Measurements from ENCODE around the gene SNX27. TPM values are rescaled to one million over a fixed set of nuclear protein-coding genes. Genes with fewer than 3 reads are reported as not detected.
A peak's percentile ranks its signal among the peaks of the same experiment; 100 is the strongest.

SNX27 gene
- polyA plus RNA-seq, 1 donor (not counting 4 experiments of a cell fraction or from before 2014, with no cell fraction given), result 15.7 TPM

DNA sequence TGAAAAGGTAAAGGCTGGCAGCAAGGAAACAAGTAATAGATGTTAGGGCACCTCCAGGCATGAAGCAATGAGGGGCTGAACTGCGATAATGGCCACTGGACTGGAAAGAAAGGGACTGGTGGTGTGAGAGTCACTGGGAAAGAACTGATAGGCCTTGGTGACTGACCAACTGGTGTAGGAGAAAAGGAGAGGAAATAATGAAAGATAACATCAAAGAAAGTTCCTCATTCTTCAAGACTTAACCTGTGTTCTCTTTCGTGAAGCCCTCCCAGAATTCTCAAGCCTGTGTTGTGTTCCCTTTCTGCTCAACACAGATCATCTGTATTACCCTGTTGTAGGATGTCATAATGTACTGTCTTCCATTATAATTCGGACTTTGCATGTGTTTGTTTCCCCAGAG, 20.9 kb upstream of the SNX27 start:
- dilution Hi-C loops (cut with MboI; ENCODE audit: extremely low pct_ligation_motif_present, low sequenced_read_pairs), result no loop called here
- FAIRE-seq, result no peak
- no peaks in the 10 kb centered on the region for H3K79me2 ChIP-seq (ENCODE audit: control insufficient read depth, insufficient read depth, low read length)

DNA sequence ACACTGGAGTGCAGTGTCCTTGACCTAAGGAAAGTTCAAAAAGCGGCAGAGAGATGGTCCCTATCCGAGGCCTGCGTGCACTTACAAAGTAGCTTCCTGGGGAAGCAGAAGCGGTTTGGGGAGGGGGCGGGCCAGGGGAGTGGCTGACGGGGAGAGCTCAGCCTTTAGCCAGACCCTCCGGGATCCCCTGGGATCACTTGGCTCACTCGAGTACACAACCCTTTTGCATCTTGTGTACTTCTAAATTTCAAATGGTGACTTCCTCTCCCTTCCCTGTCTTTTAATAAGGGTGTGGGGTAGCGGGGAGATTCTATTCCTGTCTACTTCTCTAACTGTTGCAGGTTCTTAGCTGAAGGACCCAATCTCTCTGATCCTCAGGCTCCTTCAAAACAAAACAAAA, 18.1 kb upstream of the SNX27 start:
- H3K9me3 ChIP-seq (ENCODE audit: control insufficient read depth, low read depth, low read length), result no peaks in the 10 kb centered on the region
- DNase-seq (ENCODE audit: low read depth, low spot score) (no peak), FAIRE-seq (no peak)
- H3K36me3 ChIP-seq (ENCODE audit: control insufficient read depth in 2 of 2, extremely low read depth in 1 of 2, insufficient read depth in 2 of 2, low read length in 2 of 2), result no peaks in the 10 kb centered on the region
- dilution Hi-C loops (cut with MboI; ENCODE audit: extremely low pct_ligation_motif_present, low sequenced_read_pairs), result no loop called here
- peak overlapping the region; percentile 59 for H3K4me2 ChIP-seq (ENCODE audit: control insufficient read depth, extremely low read depth, insufficient read depth, low read depth, low read length)
- TF ChIP-seq, protein P1, sequence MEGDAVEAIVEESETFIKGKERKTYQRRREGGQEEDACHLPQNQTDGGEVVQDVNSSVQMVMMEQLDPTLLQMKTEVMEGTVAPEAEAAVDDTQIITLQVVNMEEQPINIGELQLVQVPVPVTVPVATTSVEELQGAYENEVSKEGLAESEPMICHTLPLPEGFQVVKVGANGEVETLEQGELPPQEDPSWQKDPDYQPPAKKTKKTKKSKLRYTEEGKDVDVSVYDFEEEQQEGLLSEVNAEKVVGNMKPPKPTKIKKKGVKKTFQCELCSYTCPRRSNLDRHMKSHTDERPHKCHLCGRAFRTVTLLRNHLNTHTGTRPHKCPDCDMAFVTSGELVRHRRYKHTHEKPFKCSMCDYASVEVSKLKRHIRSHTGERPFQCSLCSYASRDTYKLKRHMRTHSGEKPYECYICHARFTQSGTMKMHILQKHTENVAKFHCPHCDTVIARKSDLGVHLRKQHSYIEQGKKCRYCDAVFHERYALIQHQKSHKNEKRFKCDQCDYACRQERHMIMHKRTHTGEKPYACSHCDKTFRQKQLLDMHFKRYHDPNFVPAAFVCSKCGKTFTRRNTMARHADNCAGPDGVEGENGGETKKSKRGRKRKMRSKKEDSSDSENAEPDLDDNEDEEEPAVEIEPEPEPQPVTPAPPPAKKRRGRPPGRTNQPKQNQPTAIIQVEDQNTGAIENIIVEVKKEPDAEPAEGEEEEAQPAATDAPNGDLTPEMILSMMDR (optimal IDR thresholded peaks at IDR 0.05 in 1 of 3, IDR thresholded peaks at IDR 0.05 in 1 of 3, conservative IDR thresholded peaks at IDR 0.05 in 1 of 3; ENCODE audit: extremely low read depth in 1 of 3, insufficient read depth in 2 of 3, low read length in 3 of 3), result no peak
- TF ChIP-seq EZH2 (IDR thresholded peaks at IDR 0.05; ENCODE audit: low read length), result no peak
- H4K20me1 ChIP-seq (ENCODE audit: control insufficient read depth, extremely low read depth, insufficient read depth, low read length), result no peaks in the 10 kb centered on the region
- peaks cover 12% of the 10 kb centered on the region for H3K4me1 ChIP-seq (ENCODE audit: control insufficient read depth, extremely low read depth, insufficient read depth, low read length)
- H3K27me3 ChIP-seq (ENCODE audit: control insufficient read depth, extremely low read depth, insufficient read depth, low read length), result no peaks in the 10 kb centered on the region
- H3K4me3 ChIP-seq (ENCODE audit: control insufficient read depth in 2 of 3, extremely low read depth in 1 of 3, insufficient read depth in 2 of 3, low read depth in 1 of 3, low read length in 3 of 3), result no peak overlapping the region
- no peak overlapping the region for H3K9ac ChIP-seq (ENCODE audit: control insufficient read depth, extremely low read depth, insufficient read depth, low read length)
- no peaks in the 10 kb centered on the region for H3K79me2 ChIP-seq (ENCODE audit: control insufficient read depth, insufficient read depth, low read length)
- no peak overlapping the region for H3K27ac ChIP-seq (ENCODE audit: control insufficient read depth, insufficient read depth, low read length)
- peaks cover 2% of the 10 kb centered on the region for H3K9me1 ChIP-seq (ENCODE audit: control insufficient read depth, extremely low read depth, insufficient read depth, low read length)
- H2AFZ ChIP-seq (ENCODE audit: control insufficient read depth, low read length), result peak overlapping the region; percentile 67

More for the DNA sequence above, 20.9 kb upstream of the SNX27 start:
- no peak overlapping the region for H3K9ac ChIP-seq (ENCODE audit: control insufficient read depth, extremely low read depth, insufficient read depth, low read length)
- H3K27ac ChIP-seq (ENCODE audit: control insufficient read depth, insufficient read depth, low read length), result no peak overlapping the region
- no peak overlapping the region for H3K4me3 ChIP-seq (ENCODE audit: control insufficient read depth in 2 of 3, extremely low read depth in 1 of 3, insufficient read depth in 2 of 3, low read depth in 1 of 3, low read length in 3 of 3)
- no peak overlapping the region for H2AFZ ChIP-seq (ENCODE audit: control insufficient read depth, low read length)
- H3K4me2 ChIP-seq (ENCODE audit: control insufficient read depth, extremely low read depth, insufficient read depth, low read depth, low read length), result no peak overlapping the region
- no peaks in the 10 kb centered on the region for H3K36me3 ChIP-seq (ENCODE audit: control insufficient read depth in 2 of 2, extremely low read depth in 1 of 2, insufficient read depth in 2 of 2, low read length in 2 of 2)
- no peaks in the 10 kb centered on the region for H3K9me3 ChIP-seq (ENCODE audit: control insufficient read depth, low read depth, low read length)
- TF ChIP-seq EZH2 (IDR thresholded peaks at IDR 0.05; ENCODE audit: low read length), result no peak
- TF ChIP-seq, protein P1 (optimal IDR thresholded peaks at IDR 0.05 in 1 of 3, IDR thresholded peaks at IDR 0.05 in 1 of 3, conservative IDR thresholded peaks at IDR 0.05 in 1 of 3; ENCODE audit: extremely low read depth in 1 of 3, insufficient read depth in 2 of 3, low read length in 3 of 3), result no peak
- peaks cover 10% of the 10 kb centered on the region for H3K4me1 ChIP-seq (ENCODE audit: control insufficient read depth, extremely low read depth, insufficient read depth, low read length)
- no peaks in the 10 kb centered on the region for H3K9me1 ChIP-seq (ENCODE audit: control insufficient read depth, extremely low read depth, insufficient read depth, low read length)
- no peaks in the 10 kb centered on the region for H3K27me3 ChIP-seq (ENCODE audit: control insufficient read depth, extremely low read depth, insufficient read depth, low read length)
- DNase-seq (ENCODE audit: low read depth, low spot score), result no peak
- H4K20me1 ChIP-seq (ENCODE audit: control insufficient read depth, extremely low read depth, insufficient read depth, low read length), result no peaks in the 10 kb centered on the region

All from keratinocyte (primary cell).